RPMI8226 (cell line): ENCODE measurements around the gene SUGCT.
"Not testable (repeated sequence)": the region's sequence is repeated elsewhere in the genome, so short reads cannot be mapped to it uniquely, and the experiment has no call there.

Experiments used
- DNase-seq: peaks from one replicate; pipeline ENCODE4 v3.0.0-alpha.2; 2015

SUGCT gene

GRCh38 chr7:40134428-40135316 is at the start of gene SUGCT, which contains the start of gene MPLKIP:
Gene SUGCT, plus strand, starts transcription at chr7:40135005.
Gene MPLKIP, minus strand, starts transcription at chr7:40134622. Its CDS starts 55 bp downstream, at chr7:40134567.
- peak; percentile 91 for DNase-seq

GRCh38 chr7:40092182-40092581 is 42.6 kb upstream of the SUGCT start:
- DNase-seq: no peak

DNA sequence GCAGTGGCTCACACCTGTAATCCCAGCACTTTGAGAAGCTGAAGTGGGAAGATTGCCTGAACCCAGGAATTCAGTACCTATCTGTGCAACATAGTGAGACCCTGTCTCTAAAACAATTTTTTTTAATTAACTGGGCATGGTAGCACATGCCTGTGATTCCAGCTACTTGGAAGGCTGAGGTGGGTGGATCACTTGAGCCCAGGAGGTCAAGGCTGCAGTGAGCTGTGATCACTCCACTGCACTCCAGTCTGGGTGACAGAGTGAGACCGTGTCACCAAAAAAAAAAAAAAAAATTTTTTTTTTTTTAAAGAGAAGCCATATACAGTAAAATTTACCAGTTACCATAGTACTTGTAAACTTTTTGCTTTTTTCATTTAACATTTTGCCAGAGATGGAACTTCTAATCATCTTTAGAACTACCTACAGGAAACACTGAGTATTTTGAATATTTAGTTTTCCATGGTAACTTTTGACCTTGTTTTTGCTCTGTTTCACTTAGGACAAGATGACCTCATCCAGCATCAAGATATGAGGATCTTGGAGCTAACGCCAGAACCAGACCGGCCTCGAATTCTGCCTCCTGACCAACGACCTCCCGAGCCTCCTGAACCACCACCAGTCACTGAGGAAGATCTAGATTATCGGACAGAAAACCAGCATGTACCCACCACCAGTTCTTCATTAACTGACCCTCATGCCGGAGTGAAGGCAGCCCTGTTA is 41.0 kb upstream of the SUGCT start:
- DNase-seq: no peak

GRCh38 chr7:40095230-40095629 is 39.6 kb upstream of the SUGCT start:
- no peak for DNase-seq

- no peak for DNase-seq
Observed at GRCh38 chr7:40095695-40096327, 39.0 kb upstream of the SUGCT start.

DNA sequence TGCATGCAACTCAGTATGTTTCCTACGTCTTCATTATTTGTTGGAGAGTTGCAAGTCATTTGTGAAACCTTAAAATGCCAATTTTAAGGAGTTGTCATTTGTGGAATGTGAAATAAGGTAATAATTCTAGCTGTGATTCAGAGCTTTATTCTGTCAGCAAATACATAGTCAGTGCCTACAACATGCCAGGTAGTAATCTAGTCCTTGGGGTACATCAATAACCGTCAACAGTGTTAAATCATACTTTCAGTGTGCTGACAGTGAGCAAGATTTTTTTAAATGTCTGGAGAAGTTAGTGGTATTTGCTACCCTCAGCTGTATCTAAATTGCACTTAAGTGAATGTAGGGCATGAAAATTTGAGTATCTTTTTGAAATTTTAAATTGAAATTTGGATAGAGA is 37.1 kb upstream of the SUGCT start:
- DNase-seq: no peak

- no peak for DNase-seq
Observed at GRCh38 chr7:40098810-40099209, 36.0 kb upstream of the SUGCT start.

- no peak for DNase-seq
Observed at GRCh38 chr7:40099837-40100236, 35.0 kb upstream of the SUGCT start.

DNA sequence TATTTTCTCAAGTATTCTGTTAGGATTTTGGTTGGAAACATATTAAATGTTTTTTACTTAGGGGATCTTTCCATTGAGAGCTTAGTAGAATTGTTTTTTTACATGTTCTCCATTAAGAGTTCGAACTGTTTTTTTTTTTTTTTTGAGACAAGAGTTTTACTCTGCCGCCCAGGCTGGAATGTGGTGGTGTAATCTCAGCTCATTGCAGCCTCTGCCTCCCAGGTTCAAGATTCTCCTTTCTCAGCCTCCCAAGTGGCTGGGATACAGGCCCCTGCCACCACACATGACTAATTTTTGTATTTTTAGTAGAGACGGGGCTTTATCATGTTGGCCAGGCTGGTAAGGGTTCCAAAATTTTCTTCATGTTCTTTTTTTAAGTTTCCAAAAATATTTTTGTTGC is 33.6 kb upstream of the SUGCT start:
- no peak for DNase-seq

DNA sequence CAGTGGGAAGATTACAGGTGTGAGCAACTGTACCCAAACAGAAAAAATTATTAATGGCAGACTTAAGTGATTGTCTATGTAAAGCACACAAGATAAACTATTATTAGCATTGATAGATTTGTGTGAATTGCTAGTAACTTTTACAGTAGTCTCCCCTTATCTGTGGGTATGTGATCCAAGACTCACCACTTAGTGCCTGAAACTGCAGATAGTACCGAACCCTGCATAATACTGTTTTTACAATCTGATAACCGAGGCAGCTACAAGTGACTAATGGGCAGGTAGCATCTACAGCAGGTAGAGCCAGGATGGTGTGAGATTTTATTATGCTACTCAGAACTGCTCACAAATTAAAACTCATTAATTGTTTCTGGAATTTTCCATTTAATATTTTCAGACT is 31.9 kb upstream of the SUGCT start:
- DNase-seq: no peak

DNA sequence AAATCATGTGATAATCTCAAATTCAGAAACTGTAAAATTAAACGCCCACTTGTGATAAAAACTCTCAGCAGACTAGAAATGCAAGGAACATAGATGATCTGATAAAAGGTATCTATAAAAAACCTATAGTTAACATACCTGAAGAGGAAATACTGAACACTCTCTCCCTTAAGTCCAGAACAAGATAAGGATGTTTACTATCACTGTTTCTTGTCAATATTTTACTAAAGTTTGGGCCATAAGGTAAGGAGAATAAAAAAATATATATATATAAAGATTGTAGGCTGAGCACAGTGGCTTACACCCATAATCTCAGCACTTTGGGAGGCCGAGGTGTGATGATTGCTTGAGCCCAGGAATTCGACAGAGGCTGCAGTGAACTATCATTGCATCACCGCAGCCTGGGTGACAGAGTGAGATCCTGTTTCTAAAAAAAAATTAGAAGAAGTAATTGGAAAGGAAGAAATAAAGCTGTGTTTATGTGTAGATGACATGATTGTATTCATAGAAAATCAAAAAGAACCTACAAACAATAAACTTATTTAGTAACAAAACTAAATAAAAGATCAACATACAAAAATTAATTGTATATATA is 28.8 kb upstream of the SUGCT start:
- no peak for DNase-seq

GRCh38 chr7:40115936-40116335 is 18.9 kb upstream of the SUGCT start:
- no peak for DNase-seq

- not testable (repeated sequence) for DNase-seq
Observed at GRCh38 chr7:40117199-40117598, 17.6 kb upstream of the SUGCT start.

- not testable (repeated sequence) for DNase-seq
Observed at GRCh38 chr7:40118201-40118600, 16.6 kb upstream of the SUGCT start.

- DNase-seq: no peak
Observed at GRCh38 chr7:40120020-40120419, 14.8 kb upstream of the SUGCT start.

GRCh38 chr7:40122100-40122939 is 12.5 kb upstream of the SUGCT start:
- not testable (repeated sequence) for DNase-seq

DNA sequence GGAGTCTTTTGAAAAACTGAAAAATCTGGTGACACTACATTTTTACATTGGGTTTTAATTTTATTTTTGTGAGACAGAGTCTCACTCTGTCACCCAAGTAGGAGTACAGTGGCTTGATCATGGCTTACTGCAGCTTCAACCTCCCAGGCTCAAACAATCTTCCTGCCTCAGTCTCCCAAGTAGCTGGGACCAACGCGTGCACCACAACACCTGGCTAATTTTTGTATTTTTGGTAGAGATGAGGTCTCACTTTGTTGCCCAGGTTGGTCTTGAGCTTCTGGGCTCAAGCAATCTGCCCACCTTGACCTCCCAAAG is 11.9 kb upstream of the SUGCT start:
- no peak for DNase-seq

DNA sequence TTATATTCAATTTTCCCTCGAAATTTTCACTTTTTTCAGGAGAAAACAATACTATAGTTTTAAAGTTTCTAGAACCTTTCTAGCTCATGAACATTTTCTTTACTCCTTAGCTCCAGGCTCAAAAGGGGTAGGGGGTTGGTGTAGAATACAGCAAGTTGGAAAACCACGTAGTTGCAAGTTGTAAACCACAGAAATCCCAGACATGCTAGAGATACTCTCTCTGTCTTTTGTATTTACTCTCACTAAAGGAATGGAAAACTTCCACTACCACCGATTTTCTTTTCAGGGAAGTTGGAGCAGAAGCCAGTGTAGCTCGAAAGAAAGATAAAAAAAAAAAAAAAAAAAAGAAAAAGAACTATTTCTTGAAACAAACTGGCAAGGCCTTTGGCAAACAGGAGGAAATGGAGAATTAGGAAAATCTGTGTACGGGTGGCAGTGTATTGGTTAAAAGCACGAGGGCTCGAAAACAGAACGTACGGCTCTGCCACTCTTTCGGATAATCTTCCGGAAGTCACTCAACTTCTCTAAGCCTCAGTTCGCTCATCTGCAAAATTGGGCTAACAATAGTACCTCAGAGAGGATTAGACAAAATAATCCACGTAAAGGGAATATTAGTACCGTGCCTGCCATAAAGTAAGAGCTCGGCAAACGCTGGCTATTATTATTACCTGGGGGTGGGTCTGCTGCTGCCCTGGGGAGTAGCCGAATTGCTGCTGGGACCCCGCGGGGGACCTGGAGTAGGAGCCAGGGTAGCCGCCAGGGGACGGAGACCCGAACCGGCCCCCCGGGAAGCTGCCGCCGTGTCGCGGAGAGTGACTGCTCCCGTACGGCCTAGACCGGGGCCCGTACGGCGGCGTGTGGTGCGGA is 1.0 kb upstream of the SUGCT start:
- DNase-seq: peak; percentile 26

DNA sequence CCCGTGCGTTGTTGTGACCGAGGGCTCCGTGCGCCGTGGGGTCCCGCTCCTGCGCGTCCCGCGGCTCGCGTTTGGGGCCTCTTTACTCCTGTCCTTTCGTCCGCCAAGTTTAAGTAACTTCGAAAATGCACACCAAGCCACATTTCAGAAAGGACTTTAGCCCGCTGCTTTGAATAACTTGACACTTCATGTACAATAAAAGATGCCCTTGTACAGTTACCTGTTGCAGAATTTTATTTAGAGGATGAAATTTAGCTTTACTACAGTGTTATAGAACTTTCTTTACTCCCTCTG is 459 bp downstream of the SUGCT start:
- DNase-seq: peak; percentile 39

DNA sequence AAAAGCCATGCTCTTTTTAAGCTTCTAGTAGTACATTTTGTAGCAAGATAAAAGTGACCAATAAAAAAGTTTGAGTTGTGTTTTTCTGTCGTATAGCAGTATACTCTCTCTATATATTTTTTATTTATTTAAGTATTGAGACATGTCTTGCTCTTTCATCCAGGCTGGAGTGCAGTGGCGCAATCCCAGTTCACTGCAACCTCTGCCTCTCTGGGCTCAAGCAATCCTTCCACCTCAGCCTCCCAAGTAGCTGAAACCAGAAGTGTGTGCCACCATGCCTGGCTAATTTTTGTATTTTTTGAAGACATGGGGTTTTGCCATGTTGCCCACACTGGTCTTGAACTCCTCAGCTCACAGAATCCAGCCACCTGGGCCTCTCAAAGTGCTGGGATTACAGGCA is 2.8 kb downstream of the SUGCT start:
- no peak for DNase-seq

DNA sequence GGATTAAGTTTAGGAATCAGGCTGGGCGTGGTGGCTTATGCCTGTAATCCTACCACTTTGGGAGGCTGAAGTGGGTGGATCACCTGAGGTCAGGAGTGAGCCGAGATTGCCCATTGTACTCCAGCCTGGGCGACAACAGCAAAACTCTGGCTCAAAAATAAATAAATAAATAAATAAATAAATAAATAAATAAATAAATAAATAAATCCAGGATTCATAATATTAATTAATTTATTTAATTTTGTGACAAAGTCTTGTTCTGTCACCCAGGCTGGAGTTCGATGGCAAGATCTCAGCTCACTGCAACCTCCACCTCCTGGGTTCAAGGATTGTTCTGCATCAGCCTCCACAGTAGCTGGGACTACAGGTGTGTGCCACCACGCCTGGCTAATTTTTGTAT is 4.2 kb downstream of the SUGCT start:
- DNase-seq: no peak

DNA sequence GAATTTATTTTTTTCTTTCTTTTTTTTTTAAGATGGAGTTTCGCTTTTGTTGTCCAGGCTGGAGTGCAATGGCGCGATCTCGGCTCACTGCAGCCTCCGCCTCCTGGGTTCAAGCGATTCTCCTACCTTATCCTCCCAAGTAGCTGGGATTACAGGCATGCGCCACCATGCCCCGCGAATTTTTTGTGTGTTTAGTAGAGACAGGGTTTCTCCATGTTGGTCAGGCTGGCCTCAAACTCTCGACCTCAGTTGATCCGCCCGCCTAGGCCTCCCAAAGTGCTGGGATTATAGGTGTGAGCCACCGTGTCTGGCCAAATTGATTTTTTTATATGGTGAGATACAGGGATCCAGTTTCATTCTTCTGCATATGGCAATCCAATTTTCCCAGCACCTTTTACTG is 5.1 kb downstream of the SUGCT start:
- DNase-seq: not testable (repeated sequence)
